Activated CD4-positive, alpha-beta T cell treated with anti-CD3 and anti-CD28 coated beads for 36 hours (primary cell): ENCODE data around the gene IFIH1. TPM values are rescaled to one million over a fixed set of nuclear protein-coding genes. Genes with fewer than 3 reads are reported as not detected.

Source experiments
- ATAC-seq: fragments of 200-7000 bp; cut with Tn5 transposase; one replicate; pipeline ENCODE4 v1.10.0; 2021; ENCODE audit warnings: mild to moderate bottlenecking, moderate library complexity
- CTCF ChIA-PET: fragments of 350-600 bp; sonication (Branson Sonifier 250); formaldehyde crosslinking; loops from one replicate; lab custom pipeline; 2021; ENCODE audit warnings: antibody characterized with exemption; lab: Charles Lee
- POLR2A ChIA-PET: fragments of 350-600 bp; sonication (Branson Sonifier 250); formaldehyde crosslinking; loops from one replicate; lab custom pipeline; 2021; ENCODE audit warnings: antibody characterized with exemption, inconsistent platforms; lab: Charles Lee
- DNase-seq: peaks from one replicate; pipeline ENCODE4 v3.0.0-alpha.2; 2020
- H3K27ac Mint-ChIP-seq: one replicate; pipeline ENCODE4 v1.8.0; 2021; ENCODE audit warnings: mixed read lengths
- H3K27me3 Mint-ChIP-seq: one replicate; pipeline ENCODE4 v1.8.0; 2021; ENCODE audit warnings: mixed read lengths
- H3K36me3 Mint-ChIP-seq: one replicate; pipeline ENCODE4 v1.8.0; 2021; ENCODE audit warnings: low read depth, mixed read lengths
- H3K4me1 Mint-ChIP-seq: one replicate; pipeline ENCODE4 v1.8.0; 2021; ENCODE audit warnings: mixed read lengths
- H3K4me3 Mint-ChIP-seq: one replicate; pipeline ENCODE4 v1.8.0; 2021; ENCODE audit warnings: mild to moderate bottlenecking, moderate library complexity, mixed read lengths
- H3K9me3 Mint-ChIP-seq: one replicate; pipeline ENCODE4 v1.8.0; 2021; ENCODE audit warnings: low read depth, mixed read lengths
- intact Hi-C, 2 experiments: fragments of 100-400 bp; cut with DNase I in 1 of 2; cut with micrococcal nuclease in 1 of 2; formaldehyde crosslinking; loops; one replicate each; pipeline versions ENCODE4 v1.14.2 to v1.15.1; 2022 to 2024; cut with DNase I, micrococcal nuclease
- total RNA-seq, 2 experiments: library from RNA; stranded (reverse); gene quantifications; one replicate each; pipeline ENCODE4 v1.2.3, GENCODE V29; 2021

IFIH1 gene
- total RNA-seq, 2 experiments from 2014 or later: 36.8 to 42.3 TPM

DNA sequence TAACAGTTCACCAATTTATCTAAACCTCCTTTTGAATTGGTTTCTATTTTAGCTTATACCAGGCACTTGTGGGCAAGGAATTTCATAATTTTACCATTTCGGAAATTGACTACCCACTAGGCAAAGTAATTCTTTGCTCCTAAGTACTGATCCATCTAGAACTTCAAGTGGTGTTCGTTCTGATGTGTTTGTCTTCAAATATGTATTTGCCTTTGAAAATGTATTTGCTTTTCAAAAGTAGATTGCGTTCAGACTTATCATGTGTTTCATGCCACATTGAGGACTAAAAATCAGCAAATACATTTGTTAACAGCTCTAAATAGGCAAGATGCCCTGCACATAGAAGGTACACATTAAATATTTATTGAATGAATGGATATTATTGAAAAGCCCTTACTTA, 26.7 kb downstream of the IFIH1 start:
- ATAC-seq (no peak), DNase-seq (no peak)
- intact Hi-C loops: no loop called here
- Mint-ChIP-seq H3K27me3 (no peaks in the 10 kb centered on the region), H3K4me3 (no peak overlapping the region), H3K36me3 (peaks cover 2% of the 10 kb centered on the region), H3K4me1 (no peaks in the 10 kb centered on the region), H3K9me3 (no peaks in the 10 kb centered on the region), H3K27ac (no peak overlapping the region)
- POLR2A ChIA-PET: no interaction called here
- CTCF ChIA-PET: interaction anchor here (0.7 to 1.2 kb wide), 4 partner anchors 9 to 70 kb away, joined by 3 to 5 read pairs (median 4); no protein-coding TSS in a partner anchor

DNA sequence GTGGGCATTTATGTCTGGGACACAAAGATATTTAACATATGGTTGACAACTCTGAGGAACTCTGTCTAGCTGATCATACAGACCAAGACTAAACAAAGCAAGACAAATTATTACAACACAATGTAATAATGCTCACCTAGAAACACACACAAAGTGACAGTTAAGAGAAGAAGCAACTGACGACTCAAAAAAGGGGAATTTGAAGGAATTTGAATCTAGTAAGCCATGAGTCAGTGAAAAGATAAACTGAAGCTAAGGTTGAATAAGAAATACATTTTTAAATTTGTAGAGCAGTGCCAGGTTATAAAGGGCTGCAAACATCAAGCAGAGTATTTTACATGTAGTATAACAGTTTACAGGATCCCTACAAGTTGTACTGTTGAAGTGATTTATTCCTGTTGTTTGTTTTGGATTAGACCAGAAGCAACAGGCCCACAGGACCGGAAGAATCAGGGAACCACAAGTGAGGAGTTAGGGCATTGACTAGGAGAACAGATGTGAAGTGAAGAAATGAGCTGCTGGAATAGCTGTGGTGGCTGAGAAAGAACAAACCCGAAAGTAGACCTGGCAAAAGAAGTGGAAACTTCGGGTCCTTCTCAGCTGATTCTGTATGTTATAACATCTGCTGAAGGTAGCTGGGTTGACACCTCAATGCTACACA, 35.6 kb downstream of the IFIH1 start:
- POLR2A ChIA-PET: no interaction called here
- Mint-ChIP-seq H3K9me3 (no peaks in the 10 kb centered on the region), H3K27me3 (no peaks in the 10 kb centered on the region), H3K27ac (no peak overlapping the region), H3K36me3 (peaks cover 29% of the 10 kb centered on the region), H3K4me3 (no peak overlapping the region), H3K4me1 (no peaks in the 10 kb centered on the region)
- intact Hi-C loops: no loop called here
- CTCF ChIA-PET: interaction anchor here (1.7 to 2.3 kb wide), 6 partner anchors 11 to 157 kb away, joined by 5 to 12 read pairs (median 6); no protein-coding TSS in a partner anchor
- ATAC-seq (no peak), DNase-seq (no peak)

DNA sequence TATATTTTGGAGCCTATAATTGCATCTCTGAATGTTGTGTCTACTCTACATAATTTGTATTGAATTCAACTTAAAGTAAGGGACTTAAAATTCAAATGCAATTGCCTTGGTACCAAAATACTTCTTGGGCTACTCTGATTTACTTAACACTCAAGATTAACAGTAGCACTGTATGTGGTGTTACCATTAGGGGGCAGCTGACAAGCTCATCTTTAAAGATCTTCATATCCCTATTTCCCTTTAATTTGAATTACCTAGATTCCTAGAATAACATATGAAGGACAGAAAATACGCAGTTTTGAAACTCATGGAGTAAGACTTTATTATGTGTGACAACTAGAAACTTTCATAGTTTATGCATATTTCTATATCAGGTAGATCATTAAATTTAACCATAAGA, 37.8 kb downstream of the IFIH1 start:
- ChIA-PET POLR2A (no interaction called here), CTCF (interaction anchor here (0.5 to 2.6 kb wide), 6 partner anchors 16 to 916 kb away, joined by 3 to 11 read pairs (median 4); no protein-coding TSS in a partner anchor)
- Mint-ChIP-seq H3K36me3 (peaks cover 32% of the 10 kb centered on the region), H3K4me1 (peaks cover 5% of the 10 kb centered on the region), H3K27me3 (no peaks in the 10 kb centered on the region), H3K9me3 (no peaks in the 10 kb centered on the region), H3K27ac (no peak overlapping the region), H3K4me3 (no peak overlapping the region)
- intact Hi-C loops: no loop called here
- ATAC-seq (no peak), DNase-seq (no peak)

DNA sequence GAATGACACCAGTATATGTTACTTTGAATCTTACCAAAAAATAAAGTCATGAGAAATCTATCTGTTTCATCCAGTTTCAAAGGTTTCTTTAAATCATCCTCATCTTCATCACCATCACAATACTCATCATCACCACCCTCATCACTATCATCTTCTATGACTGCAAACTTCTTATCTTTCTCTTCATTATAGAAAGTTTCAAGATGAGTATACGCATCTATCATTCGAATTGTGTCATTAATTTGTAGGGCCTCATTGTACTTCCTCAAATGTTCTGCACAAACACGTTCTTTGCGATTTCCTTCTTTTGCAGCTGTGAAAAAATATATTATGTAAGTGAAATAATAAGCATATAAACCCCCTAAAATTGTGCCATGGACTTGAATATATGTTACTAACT, 41.1 kb downstream of the IFIH1 start:
- DNase-seq (no peak), ATAC-seq (no peak)
- no peaks in the 10 kb centered on the region for H3K9me3 Mint-ChIP-seq
- POLR2A ChIA-PET: no interaction called here
- CTCF ChIA-PET: interaction anchor here (0.7 to 1.9 kb wide), 5 partner anchors 10 to 124 kb away, joined by 3 to 6 read pairs (median 3); no protein-coding TSS in a partner anchor
- H3K4me3 Mint-ChIP-seq: no peak overlapping the region
- no peaks in the 10 kb centered on the region for H3K27me3 Mint-ChIP-seq
- intact Hi-C loops: no loop called here
- H3K4me1 Mint-ChIP-seq: peaks cover 5% of the 10 kb centered on the region
- no peak overlapping the region for H3K27ac Mint-ChIP-seq
- H3K36me3 Mint-ChIP-seq: peaks cover 29% of the 10 kb centered on the region

DNA sequence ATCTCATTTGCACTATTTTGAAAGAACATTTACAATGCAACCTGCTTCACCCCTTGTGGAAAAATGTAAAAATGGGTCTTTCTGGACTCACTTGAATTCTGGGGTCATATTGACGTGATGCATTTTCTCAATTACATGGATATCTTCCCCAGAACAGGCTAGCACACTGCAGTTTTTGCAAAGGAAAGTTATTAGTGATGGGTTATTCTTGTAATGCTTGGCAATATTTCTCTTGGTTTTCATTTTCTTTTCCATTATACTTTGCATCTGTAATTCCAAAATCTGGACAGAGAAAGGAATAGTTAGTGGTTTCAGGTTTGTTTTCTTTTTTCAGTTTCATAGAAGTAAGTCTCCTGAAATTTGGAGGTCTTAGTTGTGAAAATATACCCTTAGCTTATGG, 50.5 kb downstream of the IFIH1 start:
- Mint-ChIP-seq H3K4me3 (no peak overlapping the region), H3K27ac (no peak overlapping the region), H3K9me3 (no peaks in the 10 kb centered on the region), H3K4me1 (no peaks in the 10 kb centered on the region), H3K27me3 (no peaks in the 10 kb centered on the region), H3K36me3 (peaks cover 41% of the 10 kb centered on the region)
- CTCF ChIA-PET: interaction anchor here (1.2 to 1.4 kb wide), 2 partner anchors 30 to 47 kb away, joined by 3 read pairs; no protein-coding TSS in a partner anchor
- no peak for DNase-seq
- intact Hi-C loops: no loop called here
- POLR2A ChIA-PET: no interaction called here
- no peak for ATAC-seq

DNA sequence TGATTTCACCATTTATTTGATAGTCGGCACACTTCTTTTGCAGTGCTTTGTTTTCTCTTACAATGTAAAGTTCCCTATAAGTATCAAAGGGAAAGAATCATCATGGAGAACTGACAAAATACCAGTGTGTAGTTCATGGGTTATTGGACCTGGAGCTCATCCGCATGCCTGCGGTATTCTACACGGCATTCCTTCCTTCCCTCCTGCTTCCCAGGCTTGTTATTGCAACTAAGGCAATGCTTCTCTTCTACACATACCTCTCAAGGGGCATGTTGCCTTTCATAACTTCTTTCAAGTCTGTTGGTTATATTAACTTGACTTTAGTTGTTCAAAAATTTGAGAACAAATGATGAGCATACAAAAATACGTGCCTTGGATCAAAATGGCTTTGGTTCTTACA, 51.0 kb downstream of the IFIH1 start:
- CTCF ChIA-PET: no interaction called here
- ATAC-seq (no peak), DNase-seq (no peak)
- Mint-ChIP-seq H3K9me3 (no peaks in the 10 kb centered on the region), H3K27ac (no peak overlapping the region), H3K36me3 (peaks cover 39% of the 10 kb centered on the region), H3K4me1 (no peaks in the 10 kb centered on the region), H3K27me3 (no peaks in the 10 kb centered on the region), H3K4me3 (no peak overlapping the region)
- intact Hi-C loops: no loop called here
- POLR2A ChIA-PET: no interaction called here

DNA sequence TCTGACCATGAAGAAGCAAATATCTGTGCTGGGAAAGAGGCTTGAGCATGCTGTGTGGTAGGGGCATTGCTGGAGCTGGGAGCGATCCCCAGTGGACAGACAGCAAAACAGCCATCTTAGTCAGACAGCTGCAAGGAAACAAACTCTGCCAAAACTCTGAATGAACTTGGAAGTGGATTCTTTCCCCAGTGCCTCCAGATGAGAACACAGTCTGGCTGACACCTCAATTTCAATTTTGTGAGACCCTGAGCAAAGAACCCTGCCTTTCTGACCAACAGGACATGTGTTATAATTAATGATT, 52.1 kb downstream of the IFIH1 start:
- H3K4me1 Mint-ChIP-seq: peaks cover 6% of the 10 kb centered on the region
- H3K36me3 Mint-ChIP-seq: peaks cover 30% of the 10 kb centered on the region

DNA sequence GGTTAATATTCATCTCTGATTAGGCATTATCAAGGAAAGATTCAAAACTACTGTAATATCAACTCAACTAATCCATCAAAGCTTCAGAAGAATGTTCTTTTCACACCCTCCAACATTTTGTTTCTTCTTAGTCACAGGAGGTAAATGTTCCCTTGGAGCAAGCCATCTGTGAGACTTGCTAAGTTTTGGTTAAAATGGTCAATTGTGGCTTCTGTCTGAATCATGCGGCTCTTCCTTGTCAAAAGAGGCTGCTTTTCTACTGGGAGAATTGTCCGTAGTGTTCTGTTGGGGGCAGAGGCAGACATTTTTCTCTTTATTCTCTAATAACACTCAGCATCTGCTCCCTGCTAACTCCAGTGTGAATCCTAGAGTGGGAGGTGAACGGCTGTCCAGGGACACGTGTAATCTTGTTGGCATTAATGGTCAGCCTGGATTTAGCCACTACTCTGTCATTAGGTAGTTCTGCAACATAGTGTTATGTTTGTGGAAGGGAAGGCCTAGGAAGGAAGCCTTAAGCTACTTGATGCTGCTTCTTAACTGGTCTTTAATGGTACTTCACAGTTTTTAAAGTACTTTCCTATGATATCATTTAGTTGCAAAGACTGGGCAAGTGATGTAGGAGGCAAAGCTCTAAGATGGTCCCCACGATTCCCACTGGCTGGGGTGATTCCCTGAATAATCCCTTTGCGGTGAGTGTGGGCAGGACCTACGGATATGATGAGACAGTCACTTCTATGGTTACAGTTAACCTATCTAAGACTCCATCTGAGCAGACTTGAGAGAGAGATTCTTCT, 52.6 kb downstream of the IFIH1 start:
- CTCF ChIA-PET: interaction anchor here (0.8 to 2.1 kb wide), 3 partner anchors 23 to 45 kb away, joined by 3 to 8 read pairs (median 6); partner anchors contain the start of gene FAP
- H3K27me3 Mint-ChIP-seq: no peaks in the 10 kb centered on the region

More for the DNA sequence above, 52.1 kb downstream of the IFIH1 start:
- Mint-ChIP-seq H3K27ac (no peak overlapping the region), H3K27me3 (no peaks in the 10 kb centered on the region), H3K4me3 (no peak overlapping the region), H3K9me3 (no peaks in the 10 kb centered on the region)
- ATAC-seq (no peak), DNase-seq (no peak)
- ChIA-PET CTCF (interaction anchor here (1.5 to 2.1 kb wide), 2 partner anchors 32 to 46 kb away, joined by 6 to 8 read pairs; no protein-coding TSS in a partner anchor), POLR2A (no interaction called here)
- intact Hi-C loops: no loop called here

DNA sequence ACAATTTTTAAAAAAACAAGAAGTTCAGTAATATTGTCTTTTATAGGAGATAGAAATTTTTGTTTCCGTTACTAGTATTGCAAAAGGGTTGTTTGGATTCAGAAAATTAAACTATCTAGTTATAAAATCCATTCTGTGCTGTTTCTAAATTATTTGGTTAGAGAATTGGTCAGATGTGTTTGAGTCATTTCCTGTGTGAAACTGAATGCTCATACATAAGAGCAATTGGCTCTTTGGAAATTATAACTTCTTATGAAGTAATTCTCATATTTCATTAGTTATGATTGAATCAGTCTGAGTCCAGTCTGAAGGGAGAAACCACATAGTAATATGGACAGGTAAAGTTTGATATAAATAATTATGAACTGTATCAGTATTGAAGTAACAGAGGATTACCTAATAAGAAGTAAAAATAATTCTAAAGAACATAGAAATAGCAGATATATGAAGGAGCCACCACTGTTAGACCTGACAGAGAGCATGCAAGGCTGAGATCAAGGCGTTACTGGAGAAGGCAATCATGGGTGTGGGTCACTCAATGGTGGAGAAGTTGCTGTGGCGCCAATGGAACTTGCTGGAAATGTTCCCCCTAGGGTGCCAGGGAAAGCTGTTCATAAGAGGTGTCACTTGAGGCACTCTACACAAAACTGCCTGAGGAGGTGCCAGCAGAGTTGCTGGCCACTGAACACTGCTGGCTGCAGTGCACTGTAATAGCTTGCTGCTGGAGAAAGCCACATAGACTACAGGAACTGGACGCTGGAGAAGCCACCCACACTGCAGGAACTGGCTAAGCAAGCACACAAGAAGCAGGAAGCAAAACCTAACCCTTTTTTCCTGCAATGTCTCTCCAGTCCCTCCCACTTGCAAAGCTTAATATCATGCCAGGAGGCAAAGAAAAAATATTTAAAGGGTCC, 57.2 kb downstream of the IFIH1 start:
- POLR2A ChIA-PET: no interaction called here
- Mint-ChIP-seq H3K9me3 (no peaks in the 10 kb centered on the region), H3K4me1 (peaks cover 11% of the 10 kb centered on the region), H3K36me3 (peaks cover 10% of the 10 kb centered on the region), H3K4me3 (no peak overlapping the region), H3K27ac (no peak overlapping the region), H3K27me3 (peaks cover 2% of the 10 kb centered on the region)
- intact Hi-C loops: no loop called here
- DNase-seq (no peak), ATAC-seq (peak; percentile 55)
- CTCF ChIA-PET: interaction anchor here (0.9 kb wide), 1 partner anchor 40 kb away, joined by 3 read pairs; no protein-coding TSS in a partner anchor

More for the DNA sequence above, 52.6 kb downstream of the IFIH1 start:
- intact Hi-C loops: no loop called here
- H3K27ac Mint-ChIP-seq: no peak overlapping the region
- POLR2A ChIA-PET: no interaction called here
- peaks cover 27% of the 10 kb centered on the region for H3K36me3 Mint-ChIP-seq
- peaks cover 11% of the 10 kb centered on the region for H3K4me1 Mint-ChIP-seq
- H3K9me3 Mint-ChIP-seq: no peaks in the 10 kb centered on the region
- no peak overlapping the region for H3K4me3 Mint-ChIP-seq
- DNase-seq: no peak
- no peak for ATAC-seq

DNA sequence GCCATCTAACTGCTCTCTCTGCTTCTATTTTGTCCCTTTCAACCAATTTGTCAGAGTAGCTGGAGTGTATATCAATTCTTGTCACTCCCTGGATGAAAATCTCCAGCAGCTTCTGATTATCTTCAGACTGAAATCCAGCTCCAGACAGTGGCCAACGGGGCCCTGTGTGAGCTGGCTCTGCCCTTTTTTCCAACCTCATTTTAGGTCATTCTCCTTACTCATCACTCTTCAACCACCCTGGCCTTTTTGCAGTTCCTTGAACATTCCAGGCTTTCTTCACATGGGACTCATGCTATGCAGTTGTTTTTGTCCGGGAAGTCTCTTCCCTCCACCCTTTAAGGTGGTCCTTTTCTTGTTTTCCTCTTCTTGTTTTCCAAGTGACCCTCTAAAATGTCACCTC, 59.8 kb downstream of the IFIH1 start:
- DNase-seq (no peak), ATAC-seq (no peak)
- intact Hi-C loops: no loop called here
- POLR2A ChIA-PET: no interaction called here
- CTCF ChIA-PET: interaction anchor here (1.9 kb wide), 1 partner anchor 37 kb away, joined by 4 read pairs; no protein-coding TSS in a partner anchor
- H3K4me1 Mint-ChIP-seq: peaks cover 11% of the 10 kb centered on the region
- peaks cover 2% of the 10 kb centered on the region for H3K27me3 Mint-ChIP-seq
- H3K36me3 Mint-ChIP-seq: no peaks in the 10 kb centered on the region
- H3K9me3 Mint-ChIP-seq: no peaks in the 10 kb centered on the region
- H3K4me3 Mint-ChIP-seq: no peak overlapping the region
- no peak overlapping the region for H3K27ac Mint-ChIP-seq

DNA sequence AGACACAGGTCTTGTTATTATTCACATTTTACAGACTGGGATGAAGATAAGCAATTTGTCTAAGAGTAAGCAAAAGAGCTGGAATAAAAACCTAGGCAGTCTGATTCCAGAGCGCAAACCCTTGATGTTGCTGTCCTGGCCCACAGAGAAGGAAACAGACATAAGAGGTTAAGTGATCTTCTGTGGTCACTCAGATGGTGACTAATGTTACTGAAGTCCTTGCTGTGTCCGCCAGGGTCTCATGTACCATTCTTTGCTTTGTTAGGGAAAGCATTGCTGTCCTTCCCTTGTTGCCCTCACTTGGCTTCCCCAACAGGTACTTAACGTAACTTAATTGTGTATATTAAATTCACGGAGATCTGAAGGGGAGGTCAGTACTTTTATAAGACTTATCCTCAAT, 60.3 kb downstream of the IFIH1 start:
- peaks cover 11% of the 10 kb centered on the region for H3K4me1 Mint-ChIP-seq
- intact Hi-C loops: no loop called here
- H3K36me3 Mint-ChIP-seq: no peaks in the 10 kb centered on the region
- no peak overlapping the region for H3K4me3 Mint-ChIP-seq
- H3K27ac Mint-ChIP-seq: no peak overlapping the region
- DNase-seq (no peak), ATAC-seq (no peak)
- CTCF ChIA-PET: interaction anchor here (1.1 to 1.9 kb wide), 2 partner anchors 31 to 36 kb away, joined by 3 to 4 read pairs; no protein-coding TSS in a partner anchor
- no peaks in the 10 kb centered on the region for H3K9me3 Mint-ChIP-seq
- H3K27me3 Mint-ChIP-seq: peaks cover 2% of the 10 kb centered on the region
- POLR2A ChIA-PET: no interaction called here
